Vagina (tissue), 2 donors: ENCODE data around the gene HOXB7.

Experiments
- CTCF ChIP-seq, 3 experiments: fragments of 450-650 bp in 2 of 3; fragments of 200-600 bp in 1 of 3; sonication (generic) in 1 of 3; IDR thresholded peaks; one replicate each; pipeline ENCODE4 v1.5.1; 2017 to 2019; ENCODE audit warnings: antibody characterized with exemption in 3 of 3, mild to moderate bottlenecking in 2 of 3, moderate library complexity in 2 of 3
- POLR2A ChIP-seq, 2 donors: fragments of 450-650 bp; IDR thresholded peaks; one replicate each; pipeline ENCODE4 v1.6.1; 2017; ENCODE audit warnings: antibody characterized with exemption in 2 of 2, mild to moderate bottlenecking in 2 of 2, moderate library complexity in 2 of 2
- POLR2AphosphoS5 ChIP-seq, 2 donors: sonication (generic); formaldehyde crosslinking; IDR thresholded peaks; one replicate each; pipeline ENCODE4 v1.9.0; 2017; ENCODE audit warnings: antibody characterized with exemption in 2 of 2, mild to moderate bottlenecking in 2 of 2, low read depth in 1 of 2; ENCODE audit not compliant: insufficient read depth in 1 of 2

DNA sequence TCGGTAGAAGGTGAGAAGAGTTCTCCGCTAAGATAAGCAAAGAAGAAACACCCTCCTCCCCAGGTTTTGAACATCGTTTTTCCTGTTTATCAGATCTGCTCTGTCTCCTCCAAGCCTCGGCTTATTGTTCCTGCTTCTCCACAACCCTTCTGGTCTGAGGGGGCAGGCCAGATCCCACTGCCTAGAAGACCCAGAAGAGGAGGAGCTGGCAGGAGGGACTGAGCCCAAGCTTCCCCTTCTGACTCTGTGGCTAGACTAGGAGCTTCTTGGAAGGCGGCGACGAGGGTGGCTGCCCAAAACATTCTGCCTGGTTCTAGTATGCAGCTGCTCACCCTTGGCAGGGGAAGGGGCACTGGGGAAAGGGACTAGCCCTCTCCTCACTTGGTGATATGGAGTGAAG lies 12.1 kb downstream of the HOXB7 start:
- no peak for TF ChIP-seq CTCF (IDR thresholded peaks at IDR 0.05)
- no peak for TF ChIP-seq POLR2A (IDR thresholded peaks at IDR 0.05)
- no peak for TF ChIP-seq POLR2AphosphoS5 (IDR thresholded peaks at IDR 0.05; ENCODE audit: insufficient read depth in 1 of 2, low read depth in 1 of 2)
